Panc1 (cell line): ENCODE data around the gene PREP.

Experiments
- POLR2AphosphoS5 ChIP-seq: IDR thresholded peaks from 2 replicates; pipeline ENCODE4 v1.6.1; 2012; ENCODE audit warnings: mild to moderate bottlenecking, low read depth, low read length, moderate library complexity
- SIN3A ChIP-seq: IDR thresholded peaks from 2 replicates; pipeline ENCODE4 v1.6.1; 2012; ENCODE audit warnings: low read depth, mild to moderate bottlenecking, low read length, moderate library complexity, borderline replicate concordance; ENCODE audit not compliant: insufficient read depth
- TCF7L2 ChIP-seq: IDR thresholded peaks from 2 replicates; pipeline ENCODE4 v1.6.1; 2011; ENCODE audit warnings: mild to moderate bottlenecking, low read depth, low read length, inconsistent platforms
- TF ChIP-seq, protein P1 (sequence below): fragments of 450-650 bp; IDR thresholded peaks from 2 replicates; pipeline ENCODE4 v1.5.1; 2017; ENCODE audit warnings: mild to moderate bottlenecking

DNA sequence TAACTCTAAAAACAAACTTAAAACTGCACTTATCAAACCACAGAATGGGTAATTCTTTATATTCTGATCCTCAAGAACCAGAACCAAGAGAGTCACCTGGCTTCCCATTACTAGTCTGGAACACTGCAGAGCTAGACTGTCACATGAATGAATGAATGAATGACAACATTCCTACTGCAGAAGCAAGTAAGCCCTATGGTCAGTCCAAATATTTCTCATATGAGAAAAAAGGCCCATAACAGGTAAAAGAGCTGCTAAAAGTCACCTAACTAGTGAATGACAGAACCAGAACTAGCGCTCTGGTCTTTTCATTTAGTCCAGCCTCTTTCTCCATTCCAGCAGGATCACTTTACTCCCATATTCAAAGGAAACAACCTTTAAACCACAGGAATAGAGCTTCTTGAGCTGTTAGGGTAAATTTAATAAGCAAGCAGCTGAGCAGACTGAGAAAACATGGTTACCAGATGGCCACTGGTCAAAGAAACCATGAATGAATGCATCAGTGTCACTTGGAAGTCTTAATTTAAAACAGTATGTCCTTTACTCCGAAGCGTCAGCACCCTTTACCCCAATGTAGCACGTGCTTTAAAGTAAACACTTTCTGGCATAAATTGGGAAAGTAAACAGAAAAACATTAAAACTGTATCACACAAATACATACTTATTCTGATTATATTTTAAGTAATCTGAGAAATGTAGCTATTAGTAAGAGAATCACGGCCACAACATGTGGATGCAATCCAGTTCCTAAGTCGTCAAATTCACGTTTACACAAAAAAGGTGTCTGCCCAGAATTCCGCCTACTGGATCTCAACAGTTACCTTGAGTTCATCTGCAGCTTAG lies 1.4 kb downstream of the PREP start:
- TF ChIP-seq POLR2AphosphoS5 (no peak), SIN3A (no peak), TCF7L2 (no peak)
- TF ChIP-seq, protein P1, sequence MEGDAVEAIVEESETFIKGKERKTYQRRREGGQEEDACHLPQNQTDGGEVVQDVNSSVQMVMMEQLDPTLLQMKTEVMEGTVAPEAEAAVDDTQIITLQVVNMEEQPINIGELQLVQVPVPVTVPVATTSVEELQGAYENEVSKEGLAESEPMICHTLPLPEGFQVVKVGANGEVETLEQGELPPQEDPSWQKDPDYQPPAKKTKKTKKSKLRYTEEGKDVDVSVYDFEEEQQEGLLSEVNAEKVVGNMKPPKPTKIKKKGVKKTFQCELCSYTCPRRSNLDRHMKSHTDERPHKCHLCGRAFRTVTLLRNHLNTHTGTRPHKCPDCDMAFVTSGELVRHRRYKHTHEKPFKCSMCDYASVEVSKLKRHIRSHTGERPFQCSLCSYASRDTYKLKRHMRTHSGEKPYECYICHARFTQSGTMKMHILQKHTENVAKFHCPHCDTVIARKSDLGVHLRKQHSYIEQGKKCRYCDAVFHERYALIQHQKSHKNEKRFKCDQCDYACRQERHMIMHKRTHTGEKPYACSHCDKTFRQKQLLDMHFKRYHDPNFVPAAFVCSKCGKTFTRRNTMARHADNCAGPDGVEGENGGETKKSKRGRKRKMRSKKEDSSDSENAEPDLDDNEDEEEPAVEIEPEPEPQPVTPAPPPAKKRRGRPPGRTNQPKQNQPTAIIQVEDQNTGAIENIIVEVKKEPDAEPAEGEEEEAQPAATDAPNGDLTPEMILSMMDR = no peak
